Measurements from ENCODE around the gene GGT1. TPM values are rescaled to one million over a fixed set of nuclear protein-coding genes. Genes with fewer than 3 reads are reported as not detected.

The GGT1 gene
- total RNA-seq, 1 experiment from 2014 or later = 14.0 TPM

GRCh38 chr22:24559471-24559870 is 43.5 kb upstream of the GGT1 start (continued):
- TF ChIP-seq CTCF (IDR thresholded peaks at IDR 0.05 in 2 of 3, conservative IDR thresholded peaks at IDR 0.05 in 1 of 3; ENCODE audit: borderline replicate concordance in 1 of 3, insufficient read depth in 1 of 3, low read depth in 2 of 3, low read length in 2 of 3) = no peak
- TF ChIP-seq CBX3 (IDR thresholded peaks at IDR 0.05; ENCODE audit: low read depth) = no peak
- TF ChIP-seq ZFX (IDR thresholded peaks at IDR 0.05) = no peak

GRCh38 chr22:24563246-24563645 is 39.7 kb upstream of the GGT1 start:
- Histone ChIP-seq H2AFZ (ENCODE audit: low read depth, low read length, poor library complexity, severe bottlenecking) (no peak overlapping the region), H3K27ac (ENCODE audit: low read depth, low read length) (no peak overlapping the region), H3K79me2 (ENCODE audit: insufficient read depth, low read length) (peaks cover 99% of the 10 kb centered on the region), H3K9me3 (ENCODE audit: control insufficient read depth in 1 of 2, insufficient read depth in 1 of 2, low read depth in 1 of 2, low read length in 2 of 2) (no peaks in the 10 kb centered on the region), H3K27me3 (ENCODE audit: insufficient read depth, low read length) (no peaks in the 10 kb centered on the region), H3K4me1 (ENCODE audit: control insufficient read depth in 1 of 2, insufficient read depth in 2 of 2, low read length in 2 of 2) (no peaks in the 10 kb centered on the region), H3K36me3 (ENCODE audit: control insufficient read depth in 1 of 2, insufficient read depth in 2 of 2, low read length in 2 of 2) (peaks cover 32 to 36% of the 10 kb centered on the region in 2 experiments), H3K9ac (ENCODE audit: low read length) (no peak overlapping the region), H3K4me2 (ENCODE audit: low read length) (no peak overlapping the region), H3K9me2 (ENCODE audit: insufficient read depth) (no peaks in the 10 kb centered on the region), H4K20me1 (ENCODE audit: insufficient read depth) (peaks cover 12% of the 10 kb centered on the region; the same call in 1 of the 2 replicates), H3K4me3 (replicated peaks in 1 of 2; ENCODE audit: low read depth in 1 of 2, low read length in 2 of 2) (no peak overlapping the region)
- POLR2A ChIA-PET = no interaction called here
- no TSS peak for BruUV-seq (replicated peaks)
- DNase-seq (ENCODE audit: low read depth, low spot score) (no peak), ATAC-seq (no peak)
- intact Hi-C loops (cut with micrococcal nuclease) = no loop called here
- RAD21 ChIA-PET (ENCODE audit: low non-redundant PET in 1 of 2, low total read pairs in 2 of 2, uncharacterized antibody in 2 of 2, unreplicated experiment in 2 of 2) = no interaction called here
- CTCF ChIA-PET = no interaction called here
- TF ChIP-seq JUND (IDR thresholded peaks at IDR 0.05) (no peak), TCF7L2 (IDR thresholded peaks at IDR 0.05; ENCODE audit: borderline replicate concordance, extremely low read depth, insufficient read depth, insufficient read length) (no peak), ZFX (IDR thresholded peaks at IDR 0.05) (no peak), REST (IDR thresholded peaks at IDR 0.05; ENCODE audit: low read depth) (no peak), FOSL1 (IDR thresholded peaks at IDR 0.05; ENCODE audit: low read depth) (no peak), EGR1 (IDR thresholded peaks at IDR 0.05; ENCODE audit: low read depth) (no peak), POLR2AphosphoS5 (IDR thresholded peaks at IDR 0.05; ENCODE audit: low read depth, low read length) (no peak), CEBPB (IDR thresholded peaks at IDR 0.05; ENCODE audit: low read depth) (no peak), ZNF274 (IDR thresholded peaks at IDR 0.05; ENCODE audit: low read depth, low read length) (no peak), SIN3A (IDR thresholded peaks at IDR 0.05; ENCODE audit: low read depth) (no peak), POLR2A (IDR thresholded peaks at IDR 0.05; ENCODE audit: borderline replicate concordance, extremely low read depth, insufficient read depth, insufficient read length) (no peak), EZH2 (IDR thresholded peaks at IDR 0.05) (no peak), CTCF (IDR thresholded peaks at IDR 0.05 in 2 of 3, conservative IDR thresholded peaks at IDR 0.05 in 1 of 3; ENCODE audit: borderline replicate concordance in 1 of 3, insufficient read depth in 1 of 3, low read depth in 2 of 3, low read length in 2 of 3) (no peak), SRF (IDR thresholded peaks at IDR 0.05; ENCODE audit: low read depth) (no peak)
